Upper lobe of left lung (tissue), 4 donors: ENCODE measurements around the gene CNPY1.

Source experiments
- CTCF ChIP-seq, 6 experiments: fragments of 450-650 bp in 4 of 6; fragments of 200-600 bp in 2 of 6; sonication (generic) in 2 of 6; IDR thresholded peaks; one replicate each; pipeline ENCODE4 v1.5.1; 2016 to 2019; ENCODE audit warnings: antibody characterized with exemption in 6 of 6
- EP300 ChIP-seq, 4 donors: sonication (generic); formaldehyde crosslinking; IDR thresholded peaks; one replicate each; pipeline ENCODE4 v1.5.1; 2017; ENCODE audit warnings: antibody characterized with exemption in 4 of 4, control low read depth in 2 of 4
- POLR2A ChIP-seq, 4 donors: fragments of 450-650 bp; IDR thresholded peaks; one replicate each; pipeline ENCODE4 v1.5.1; 2016 to 2017; ENCODE audit warnings: antibody characterized with exemption in 4 of 4, mild to moderate bottlenecking in 2 of 4
- POLR2AphosphoS5 ChIP-seq, 2 donors: sonication (generic); formaldehyde crosslinking; IDR thresholded peaks; one replicate each; pipeline ENCODE4 v1.5.1; 2017; ENCODE audit warnings: antibody characterized with exemption in 2 of 2

- TF ChIP-seq CTCF (IDR thresholded peaks at IDR 0.05) (no peak), POLR2AphosphoS5 (IDR thresholded peaks at IDR 0.05) (no peak), POLR2A (IDR thresholded peaks at IDR 0.05) (no peak), EP300 (IDR thresholded peaks at IDR 0.05) (no peak)
Measured at GRCh38 chr7:155511702-155511996, 34.7 kb downstream of the CNPY1 start.
